Measurements from ENCODE around the gene WNK4.

Gene WNK4

GRCh38 chr17:42844271-42844670 is 63.9 kb downstream of the WNK4 start, which contains the start of gene AOC2:
AOC2 (plus strand) TSS chr17:42844580; CDS start chr17:42844627, 47 bp downstream.
- no peak for DNase-seq
- H3K27ac ChIP-seq = no peak within 1 kb of the TSS
- H3K27me3 ChIP-seq (ENCODE audit: insufficient read depth, low read depth, severe bottlenecking) = no peaks in the 10 kb centered on the region
- no peak within 1 kb of the TSS for H3K4me3 ChIP-seq (ENCODE audit: low read depth, low read length)
- no peak for TF ChIP-seq CTCF (IDR thresholded peaks at IDR 0.05; ENCODE audit: low read depth, low read length)
- H3K36me3 ChIP-seq = peaks cover 62% of the 10 kb centered on the region
- no peaks in the 10 kb centered on the region for H3K9me3 ChIP-seq (ENCODE audit: severe bottlenecking)

- no peaks in the 10 kb centered on the region for H3K27me3 ChIP-seq (ENCODE audit: insufficient read depth, low read depth, severe bottlenecking)
- TF ChIP-seq CTCF (IDR thresholded peaks at IDR 0.05; ENCODE audit: low read depth, low read length) = no peak
- no peak overlapping the region for H3K4me3 ChIP-seq (ENCODE audit: low read depth, low read length)
- H3K9me3 ChIP-seq (ENCODE audit: severe bottlenecking) = no peaks in the 10 kb centered on the region
- H3K27ac ChIP-seq = no peak overlapping the region
- H3K36me3 ChIP-seq = peaks cover 55% of the 10 kb centered on the region
- DNase-seq = no peak
Observed at GRCh38 chr17:42844761-42845555, 64.5 kb downstream of the WNK4 start.

- peaks cover 49% of the 10 kb centered on the region for H3K36me3 ChIP-seq
- no peak overlapping the region for H3K27ac ChIP-seq
- H3K27me3 ChIP-seq (ENCODE audit: insufficient read depth, low read depth, severe bottlenecking) = no peaks in the 10 kb centered on the region
- TF ChIP-seq CTCF (IDR thresholded peaks at IDR 0.05; ENCODE audit: low read depth, low read length) = no peak
- no peaks in the 10 kb centered on the region for H3K9me3 ChIP-seq (ENCODE audit: severe bottlenecking)
- no peak overlapping the region for H3K4me3 ChIP-seq (ENCODE audit: low read depth, low read length)
- DNase-seq = no peak
Observed at GRCh38 chr17:42845556-42845917, 65.1 kb downstream of the WNK4 start.

GRCh38 chr17:42845918-42846593 is 65.6 kb downstream of the WNK4 start:
- no peaks in the 10 kb centered on the region for H3K9me3 ChIP-seq (ENCODE audit: severe bottlenecking)
- no peaks in the 10 kb centered on the region for H3K27me3 ChIP-seq (ENCODE audit: insufficient read depth, low read depth, severe bottlenecking)
- no peak for TF ChIP-seq CTCF (IDR thresholded peaks at IDR 0.05; ENCODE audit: low read depth, low read length)
- no peak overlapping the region for H3K27ac ChIP-seq
- H3K4me3 ChIP-seq (ENCODE audit: low read depth, low read length) = no peak overlapping the region
- peaks cover 47% of the 10 kb centered on the region for H3K36me3 ChIP-seq
- DNase-seq = no peak
